GM18519 (cell line): ENCODE measurements around the gene BPIFA2.
"Not testable (repeated sequence)": the region's sequence is repeated elsewhere in the genome, so short reads cannot be mapped to it uniquely, and the experiment has no call there.

ENCODE experiments used
- ATAC-seq: cut with Tn5 transposase; IDR thresholded peaks from one replicate; pipeline ENCODE4 v1.9.1; 2021; ENCODE audit warnings: mild to moderate bottlenecking, moderate library complexity; ENCODE audit not compliant: unreplicated experiment, low FRiP score

The BPIFA2 gene

DNA sequence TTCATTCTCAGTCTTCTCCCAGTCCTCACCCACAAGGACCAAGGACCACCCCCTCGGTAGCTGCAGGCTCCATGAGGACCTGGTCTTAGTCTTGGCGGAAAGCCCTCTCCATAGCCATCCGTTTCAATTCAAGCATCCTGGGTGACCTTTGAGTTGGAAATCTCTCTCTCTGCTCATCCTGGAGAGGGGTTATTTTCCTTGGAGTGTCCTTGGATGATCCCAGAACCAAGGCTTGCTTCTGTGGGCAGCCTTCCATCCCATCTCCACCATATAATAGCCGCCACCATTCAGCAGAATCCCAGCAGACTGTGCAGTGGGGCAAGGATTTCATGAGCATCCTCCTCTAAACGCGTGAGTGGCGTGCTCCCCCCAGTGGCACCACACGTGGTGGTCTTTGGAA is at the start of gene BPIFA2:
TSS of gene BPIFA2 (plus strand) at position 301 of the 400 bp plus-strand sequence. CDS start 987 bp downstream, outside the sequence.
- no peak for ATAC-seq

DNA sequence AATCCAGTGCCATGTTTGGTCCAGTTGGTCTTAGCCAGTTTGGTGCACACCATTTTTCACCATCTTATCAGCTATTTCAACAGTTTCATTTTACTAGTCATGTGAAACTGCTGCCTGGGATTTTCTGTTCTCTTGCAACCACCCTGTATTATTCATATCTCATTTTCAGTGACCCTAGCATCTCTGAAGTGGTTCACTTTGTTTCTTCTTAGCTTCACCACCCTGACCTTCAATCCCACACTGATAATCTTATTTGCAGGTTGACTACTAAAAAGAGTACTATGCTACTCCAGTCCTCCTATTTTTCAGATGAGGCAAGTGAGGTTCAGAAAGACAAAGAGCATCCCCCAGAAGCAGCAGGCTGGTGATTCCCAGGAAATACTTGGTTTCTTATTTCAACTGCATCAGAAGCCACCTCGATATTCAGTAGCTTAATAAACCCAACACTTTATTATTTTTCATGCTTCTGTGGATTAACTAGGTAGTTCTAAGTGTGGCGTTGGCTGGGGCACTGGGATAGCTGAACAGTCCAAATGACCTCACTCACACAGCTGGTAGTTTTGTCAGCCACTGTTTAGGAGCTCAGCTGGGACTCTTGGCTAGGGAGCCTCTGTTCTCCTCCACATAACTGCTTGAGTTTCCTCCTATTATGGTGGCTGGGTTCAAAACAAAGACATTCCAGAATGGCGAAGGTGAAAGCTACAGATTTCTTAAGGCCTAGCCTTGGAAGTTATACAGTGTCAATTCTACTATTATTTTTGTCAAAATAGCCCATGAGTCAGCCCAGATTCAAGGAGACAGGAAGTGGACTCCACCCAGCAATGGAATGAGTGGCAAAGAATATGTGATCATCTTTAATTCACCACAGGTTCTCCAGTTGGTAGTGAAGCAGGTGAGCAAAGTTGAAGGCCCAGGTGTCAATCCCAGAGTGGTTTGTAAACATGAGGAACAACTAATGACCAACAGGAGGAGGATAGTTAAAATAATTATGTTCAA is 47.9 kb upstream of the BPIFA2 start:
- no peak for ATAC-seq

GRCh38 chr20:33120934-33121333 is 47.0 kb upstream of the BPIFA2 start:
- ATAC-seq = no peak

DNA sequence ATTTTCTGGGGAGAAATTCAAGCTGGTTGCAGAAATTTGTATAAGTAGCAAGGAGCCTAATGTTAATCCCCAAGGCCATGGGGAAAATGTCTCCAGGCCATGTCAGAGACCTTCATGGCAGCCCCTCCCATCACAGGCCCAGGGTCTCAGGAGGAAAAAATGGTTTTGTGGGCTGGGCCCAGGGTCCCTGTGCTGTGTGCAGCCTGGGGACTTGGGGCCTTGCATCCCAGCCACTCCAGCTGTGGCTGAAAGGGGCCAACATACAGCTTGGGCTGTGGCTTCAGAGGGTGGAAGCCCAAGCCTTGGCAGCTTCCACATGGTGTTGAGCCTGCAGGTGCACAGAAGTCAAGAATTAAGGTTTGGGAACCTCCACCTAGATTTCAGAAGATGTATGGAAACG is 45.7 kb upstream of the BPIFA2 start:
- not testable (repeated sequence) for ATAC-seq

GRCh38 chr20:33124261-33124660 is 43.7 kb upstream of the BPIFA2 start:
- ATAC-seq = no peak

GRCh38 chr20:33124994-33125393 is 43.0 kb upstream of the BPIFA2 start:
- no peak for ATAC-seq

- ATAC-seq = no peak
Observed at GRCh38 chr20:33125983-33126382, 42.0 kb upstream of the BPIFA2 start.

GRCh38 chr20:33127422-33128097 is 40.4 kb upstream of the BPIFA2 start:
- no peak for ATAC-seq

GRCh38 chr20:33130568-33131061 is 37.3 kb upstream of the BPIFA2 start:
- no peak for ATAC-seq

- ATAC-seq = no peak
Observed at GRCh38 chr20:33131949-33132473, 35.9 kb upstream of the BPIFA2 start.

GRCh38 chr20:33132513-33133372 is 35.2 kb upstream of the BPIFA2 start:
- ATAC-seq = no peak

- ATAC-seq = no peak
Observed at GRCh38 chr20:33133373-33133941, 34.5 kb upstream of the BPIFA2 start.

DNA sequence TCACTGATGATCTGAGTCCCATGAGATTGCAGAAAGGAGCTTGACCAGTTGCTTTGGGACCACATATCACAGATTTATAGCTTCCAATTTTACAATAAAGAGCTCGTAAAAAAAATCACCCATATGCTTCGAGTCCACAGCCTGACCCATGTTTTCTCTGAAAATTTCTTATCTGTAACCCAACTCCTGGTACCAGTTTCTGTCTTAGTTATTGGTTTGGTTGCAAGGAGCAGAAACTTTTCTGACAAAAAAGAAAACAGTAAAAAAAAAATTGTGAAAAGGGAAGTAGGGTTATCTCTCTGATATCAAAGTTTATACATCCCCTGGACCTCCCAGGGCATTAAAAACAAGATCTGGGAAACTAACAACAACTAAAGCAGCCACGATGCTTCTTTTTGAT is 30.8 kb upstream of the BPIFA2 start:
- ATAC-seq = no peak

GRCh38 chr20:33139467-33139866 is 28.5 kb upstream of the BPIFA2 start:
- ATAC-seq = no peak

DNA sequence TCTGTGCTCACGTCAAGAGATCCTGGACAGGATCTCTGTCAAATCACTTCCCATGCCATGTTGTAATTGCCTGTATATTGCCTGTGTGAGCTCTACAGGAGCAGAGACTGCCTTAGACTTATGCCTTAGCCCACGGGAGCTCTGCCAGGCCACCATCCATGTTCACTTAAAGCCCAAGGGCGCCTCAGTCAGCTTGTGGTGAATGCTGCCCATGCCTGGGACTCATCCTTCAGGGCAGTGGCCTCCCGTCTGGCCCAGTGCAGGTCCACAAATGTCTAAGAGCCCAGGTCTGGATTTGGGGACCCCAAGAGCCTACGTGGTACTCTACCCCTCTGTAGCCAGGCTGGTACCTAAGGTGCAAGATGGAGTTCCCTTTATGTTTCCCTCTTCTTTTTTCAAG is 22.4 kb upstream of the BPIFA2 start:
- ATAC-seq = no peak

- no peak for ATAC-seq
Observed at GRCh38 chr20:33147299-33147698, 20.7 kb upstream of the BPIFA2 start.

- no peak for ATAC-seq
Observed at GRCh38 chr20:33148040-33148439, 19.9 kb upstream of the BPIFA2 start.

- ATAC-seq = no peak
Observed at GRCh38 chr20:33154252-33154651, 13.7 kb upstream of the BPIFA2 start.

DNA sequence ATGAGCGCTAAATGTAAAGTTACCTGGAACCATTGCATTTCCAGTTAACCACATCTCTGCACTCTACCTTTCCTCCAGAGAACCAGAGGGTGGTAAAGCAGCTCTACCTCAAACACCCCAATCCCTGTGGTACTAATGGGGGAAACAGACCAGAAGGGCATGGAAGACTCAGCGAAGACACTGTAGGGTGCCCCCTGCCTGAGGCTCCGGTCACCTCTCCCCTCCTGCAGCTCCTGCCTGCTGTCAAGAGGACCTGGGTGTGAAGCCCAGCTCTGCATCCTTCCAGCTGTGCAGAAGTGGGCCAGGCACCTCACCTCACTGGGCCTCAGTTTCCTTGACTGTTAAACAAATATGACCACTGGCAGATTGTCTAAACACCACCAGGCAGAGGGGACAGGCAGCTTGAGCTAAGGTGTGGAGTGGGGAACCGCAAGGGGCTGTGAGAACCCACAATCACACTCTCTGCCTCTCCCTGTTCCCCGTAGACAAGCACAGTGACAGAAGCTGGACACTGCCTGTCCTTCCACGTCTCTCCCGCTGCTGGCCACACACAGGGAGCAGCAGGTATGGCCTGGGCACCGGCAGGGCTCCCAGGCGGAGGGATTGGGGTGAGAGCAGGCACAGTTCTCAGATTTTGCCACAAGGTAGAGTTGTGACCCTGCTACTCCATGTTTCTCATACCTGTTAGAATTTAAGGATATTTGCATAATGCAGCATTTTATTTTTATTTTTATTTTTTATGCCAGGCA is 9.1 kb upstream of the BPIFA2 start:
- no peak for ATAC-seq
